Upper lobe of left lung (tissue), 4 donors: ENCODE measurements around the gene GALNS.

Experiments
- CTCF ChIP-seq, 6 experiments: fragments of 450-650 bp in 4 of 6; fragments of 200-600 bp in 2 of 6; sonication (generic) in 2 of 6; IDR thresholded peaks; one replicate each; pipeline ENCODE4 v1.5.1; 2016 to 2019; ENCODE audit warnings: antibody characterized with exemption in 6 of 6
- EP300 ChIP-seq, 4 donors: sonication (generic); formaldehyde crosslinking; IDR thresholded peaks; one replicate each; pipeline ENCODE4 v1.5.1; 2017; ENCODE audit warnings: antibody characterized with exemption in 4 of 4, control low read depth in 2 of 4
- POLR2A ChIP-seq, 4 donors: fragments of 450-650 bp; IDR thresholded peaks; one replicate each; pipeline ENCODE4 v1.5.1; 2016 to 2017; ENCODE audit warnings: antibody characterized with exemption in 4 of 4, mild to moderate bottlenecking in 2 of 4

- no peak for TF ChIP-seq EP300 (IDR thresholded peaks at IDR 0.05)
- TF ChIP-seq CTCF (IDR thresholded peaks at IDR 0.05), result no peak
- no peak for TF ChIP-seq POLR2A (IDR thresholded peaks at IDR 0.05)
Measured at GRCh38 chr16:88862968-88863367, 6.2 kb upstream of the GALNS start.
